Endothelial cell (in vitro differentiated cells): Measurements from ENCODE around the gene CAMK1D. TPM values are rescaled to one million over a fixed set of nuclear protein-coding genes. Genes with fewer than 3 reads are reported as not detected.

ENCODE experiments used
- DNase-seq: peaks from one replicate; pipeline ENCODE4 v3.0.0; 2021; ENCODE audit warnings: low spot score
- H3K27ac Mint-ChIP-seq: one replicate; pipeline ENCODE4 v1.8.0; 2021; ENCODE audit warnings: mixed read lengths, inconsistent platforms; ENCODE audit not compliant: unreplicated experiment
- H3K27me3 Mint-ChIP-seq: one replicate; pipeline ENCODE4 v1.8.0; 2021; ENCODE audit warnings: mild to moderate bottlenecking, moderate library complexity, mixed read lengths, inconsistent platforms; ENCODE audit not compliant: unreplicated experiment
- H3K36me3 Mint-ChIP-seq: one replicate; pipeline ENCODE4 v1.8.0; 2021; ENCODE audit warnings: mild to moderate bottlenecking, low read depth, mixed read lengths, inconsistent platforms; ENCODE audit not compliant: unreplicated experiment
- H3K4me1 Mint-ChIP-seq: one replicate; pipeline ENCODE4 v1.8.0; 2021; ENCODE audit warnings: mild to moderate bottlenecking, mixed read lengths, inconsistent platforms; ENCODE audit not compliant: unreplicated experiment
- H3K4me3 Mint-ChIP-seq: one replicate; pipeline ENCODE4 v1.8.0; 2021; ENCODE audit warnings: mild to moderate bottlenecking, mixed read lengths, inconsistent platforms; ENCODE audit not compliant: unreplicated experiment
- H3K9me3 Mint-ChIP-seq: one replicate; pipeline ENCODE4 v1.8.0; 2021; ENCODE audit warnings: mixed read lengths, inconsistent platforms; ENCODE audit not compliant: unreplicated experiment
- CTCF ChIP-seq: fragments of 200-600 bp; sonication (generic); IDR thresholded peaks from one replicate; pipeline ENCODE4 v1.5.0; 2021; ENCODE audit warnings: antibody characterized with exemption; ENCODE audit not compliant: unreplicated experiment
- total RNA-seq: library from RNA; stranded (reverse); fragmentation: NEBNext Ultra II Directional; extraction: Animal tissue kit (Norgen Biotek cat#: 25700); gene quantifications from one replicate; pipeline ENCODE4 v1.2.1, GENCODE V29; 2021; ENCODE audit not compliant: unreplicated experiment

Gene CAMK1D
- total RNA-seq, 1 donor from 2014 or later: 4.1 TPM

GRCh38 chr10:12375076-12375504 is 25.7 kb downstream of the CAMK1D start:
- no peak for DNase-seq
- TF ChIP-seq CTCF: no peak
- Mint-ChIP-seq H3K36me3 (no peaks in the 10 kb centered on the region), H3K27me3 (no peaks in the 10 kb centered on the region), H3K27ac (no peak overlapping the region), H3K4me1 (no peaks in the 10 kb centered on the region), H3K4me3 (no peak overlapping the region), H3K9me3 (no peaks in the 10 kb centered on the region)

GRCh38 chr10:12376211-12376610 is 26.9 kb downstream of the CAMK1D start:
- no peak for TF ChIP-seq CTCF
- DNase-seq: no peak
- Mint-ChIP-seq H3K4me1 (no peaks in the 10 kb centered on the region), H3K9me3 (no peaks in the 10 kb centered on the region), H3K27me3 (peaks cover 3% of the 10 kb centered on the region), H3K36me3 (no peaks in the 10 kb centered on the region), H3K4me3 (no peak overlapping the region), H3K27ac (no peak overlapping the region)

GRCh38 chr10:12377658-12378290 is 28.4 kb downstream of the CAMK1D start:
- Mint-ChIP-seq H3K4me1 (no peaks in the 10 kb centered on the region), H3K9me3 (no peaks in the 10 kb centered on the region), H3K27ac (no peak overlapping the region), H3K36me3 (no peaks in the 10 kb centered on the region), H3K27me3 (peaks cover 3% of the 10 kb centered on the region), H3K4me3 (no peak overlapping the region)
- DNase-seq: no peak
- no peak for TF ChIP-seq CTCF

GRCh38 chr10:12380999-12381398 is 31.7 kb downstream of the CAMK1D start:
- H3K27ac Mint-ChIP-seq: no peak overlapping the region
- H3K9me3 Mint-ChIP-seq: no peaks in the 10 kb centered on the region
- H3K4me1 Mint-ChIP-seq: no peaks in the 10 kb centered on the region
- no peak for DNase-seq
- no peaks in the 10 kb centered on the region for H3K36me3 Mint-ChIP-seq
- TF ChIP-seq CTCF: no peak
- no peak overlapping the region for H3K4me3 Mint-ChIP-seq
- peaks cover 3% of the 10 kb centered on the region for H3K27me3 Mint-ChIP-seq

GRCh38 chr10:12381536-12382156 is 32.3 kb downstream of the CAMK1D start:
- Mint-ChIP-seq H3K9me3 (no peaks in the 10 kb centered on the region), H3K4me3 (no peak overlapping the region), H3K27me3 (peaks cover 3% of the 10 kb centered on the region), H3K36me3 (no peaks in the 10 kb centered on the region), H3K4me1 (no peaks in the 10 kb centered on the region), H3K27ac (no peak overlapping the region)
- DNase-seq: no peak
- no peak for TF ChIP-seq CTCF
